HepG2 (cell line): ENCODE measurements around the gene PDSS2. TPM values are rescaled to one million over a fixed set of nuclear protein-coding genes. Genes with fewer than 3 reads are reported as not detected.

ENCODE experiments used
- BCL6 ChIP-seq: IDR thresholded peaks from 2 replicates; pipeline ENCODE4 v1.6.1; 2016; ENCODE audit warnings: missing genetic modification reagents, missing compliant biosample characterization
- ETV6 ChIP-seq: sonication (generic); formaldehyde crosslinking; conservative IDR thresholded peaks from 2 replicates; pipeline ENCODE4 v1.4.0; 2020; ENCODE audit warnings: missing genetic modification reagents
- FOSL1 ChIP-seq: sonication (generic); formaldehyde crosslinking; IDR thresholded peaks from 2 replicates; pipeline ENCODE4 v1.9.0; 2021; ENCODE audit warnings: missing genetic modification reagents, borderline replicate concordance
- FOXA1 ChIP-seq, 2 experiments: fragments of 450-650 bp in 1 of 2; sonication (generic) in 1 of 2; formaldehyde crosslinking in 1 of 2; IDR thresholded peaks; 2 replicates each; pipeline versions ENCODE4 v1.4.0 to v1.6.1; 2016 to 2020; ENCODE audit warnings: missing genetic modification reagents in 1 of 2
- GFI1 ChIP-seq: sonication (generic); formaldehyde crosslinking; IDR thresholded peaks from 2 replicates; pipeline ENCODE4 v1.5.0; 2020; ENCODE audit warnings: missing genetic modification reagents, mild to moderate bottlenecking, borderline replicate concordance
- HNF4A ChIP-seq: sonication (generic); formaldehyde crosslinking; IDR thresholded peaks from 2 replicates; pipeline ENCODE4 v1.4.0; 2020; ENCODE audit warnings: missing genetic modification reagents
- MIXL1 ChIP-seq: IDR thresholded peaks from 2 replicates; pipeline ENCODE4 v1.6.1; 2016
- NCOA2 ChIP-seq: sonication (generic); formaldehyde crosslinking; IDR thresholded peaks from 2 replicates; pipeline ENCODE4 v1.8.0; 2022; ENCODE audit warnings: inconsistent platforms
- PAXIP1 ChIP-seq: sonication (generic); formaldehyde crosslinking; conservative IDR thresholded peaks from 2 replicates; pipeline ENCODE4 v1.4.0; 2020; ENCODE audit warnings: mild to moderate bottlenecking, missing genetic modification reagents, moderate library complexity
- PHF21A ChIP-seq: sonication (generic); formaldehyde crosslinking; IDR thresholded peaks from 2 replicates; pipeline ENCODE4 v1.5.0; 2020; ENCODE audit warnings: mild to moderate bottlenecking, missing genetic modification reagents
- SKI ChIP-seq: fragments of 450-650 bp; IDR thresholded peaks from one replicate; pipeline ENCODE4 v1.6.1; 2018; ENCODE audit warnings: mild to moderate bottlenecking; ENCODE audit not compliant: partially characterized antibody
- SOX13 ChIP-seq, 3 experiments: fragments of 450-650 bp in 1 of 3; sonication (generic) in 1 of 3; formaldehyde crosslinking in 1 of 3; IDR thresholded peaks in 2 of 3; conservative IDR thresholded peaks in 1 of 3; 2 replicates each; pipeline versions ENCODE4 v1.5.0 to v1.6.1; 2016 to 2020; ENCODE audit warnings: antibody characterized with exemption in 1 of 3, mild to moderate bottlenecking in 1 of 3, missing compliant biosample characterization in 1 of 3, missing genetic modification reagents in 1 of 3, moderate library complexity in 1 of 3
- SOX6 ChIP-seq, 2 experiments: fragments of 450-650 bp in 1 of 2; sonication (generic) in 1 of 2; formaldehyde crosslinking in 1 of 2; IDR thresholded peaks; 2 replicates each; pipeline versions ENCODE4 v1.4.0 to v1.6.1; 2017 to 2020; ENCODE audit warnings: antibody characterized with exemption in 1 of 2, mild to moderate bottlenecking in 1 of 2, missing genetic modification reagents in 1 of 2
- SP4 ChIP-seq: sonication (generic); formaldehyde crosslinking; IDR thresholded peaks from 2 replicates; pipeline ENCODE4 v1.8.1; 2023; ENCODE audit warnings: mild to moderate bottlenecking, missing genetic modification reagents
- ZNF674 ChIP-seq: sonication (generic); formaldehyde crosslinking; IDR thresholded peaks from 2 replicates; pipeline ENCODE4 v1.5.0; 2020; ENCODE audit warnings: low read depth, mild to moderate bottlenecking, missing genetic modification reagents
- ZNF773 ChIP-seq: sonication (generic); formaldehyde crosslinking; IDR thresholded peaks from 2 replicates; pipeline ENCODE4 v1.4.0; 2020; ENCODE audit warnings: missing genetic modification reagents, borderline replicate concordance
- polyA plus RNA-seq, 8 experiments: library from polyadenylated mRNA; depleted of rRNA in 3 of 8; stranded (reverse) in 7 of 8; unstranded in 1 of 8; fragments of >200 nt; fragmentation: Illumina TruSeq in 4 of 8; extraction: Trizol in 4 of 8; gene quantifications; 2 replicates each; pipeline versions ENCODE4 v1.2.1 to v1.2.3, GENCODE V29; 2011 to 2016; ENCODE audit warnings: low read depth in 4 of 8, missing spikeins in 1 of 8, mixed read lengths in 1 of 8; ENCODE audit not compliant: insufficient read depth in 1 of 8
- total RNA-seq, 5 experiments: library from RNA; depleted of rRNA; stranded (reverse); fragments of >200 nt; fragmentation: Illumina TruSeq; extraction: Trizol; gene quantifications; 2 replicates each; pipeline ENCODE4 v1.2.3, GENCODE V29; 2016; ENCODE audit warnings: low read depth in 1 of 5
- TF ChIP-seq, protein P1 (sequence below): sonication (generic); formaldehyde crosslinking; IDR thresholded peaks from 2 replicates; pipeline ENCODE4 v1.4.0; 2020; ENCODE audit warnings: missing genetic modification reagents

The PDSS2 gene
- total and polyA plus RNA-seq, 2 of the 13 experiments (the other 11 are each of a cell fraction or from before 2014, with no cell fraction given): 16.2 to 17.0 TPM

GRCh38 chr6:107314531-107314939 lies 144.8 kb downstream of the PDSS2 start (continued):
- TF ChIP-seq SOX6 (IDR thresholded peaks at IDR 0.05) (no peak), SOX6 (CRISPR knock-in tag; IDR thresholded peaks at IDR 0.05) (peak; percentile 70), SKI (peak; percentile 10), SOX13 (IDR thresholded peaks at IDR 0.05) (no peak), SOX13 (CRISPR knock-in tag; conservative IDR thresholded peaks at IDR 0.05 in 1 of 2, IDR thresholded peaks at IDR 0.05 in 1 of 2) (peak in 1 of 2 experiments; percentile 91; a peak in 2 of 4 replicates), FOSL1 (CRISPR knock-in tag) (no peak), NCOA2 (CRISPR knock-in tag) (0 out of 2 replicates have a peak, but pooled peaks have one; percentile 39), GFI1 (CRISPR knock-in tag) (no peak), HNF4A (CRISPR knock-in tag) (0 out of 2 replicates have a peak, but pooled peaks have one; percentile 32), BCL6 (CRISPR knock-in tag) (0 out of 2 replicates have a peak, but pooled peaks have one; percentile 30), PHF21A (no peak), FOXA1 (IDR thresholded peaks at IDR 0.05) (no peak), FOXA1 (CRISPR knock-in tag; IDR thresholded peaks at IDR 0.05) (peak; percentile 49), PAXIP1 (CRISPR knock-in tag) (peak; percentile 40; the same call in 1 of the 2 replicates), ZNF674 (CRISPR knock-in tag) (no peak), SP4 (no peak), ZNF773 (CRISPR knock-in tag) (no peak), MIXL1 (CRISPR knock-in tag) (peak; percentile 58; the same call in 1 of the 2 replicates), ETV6 (CRISPR knock-in tag) (no peak)
- TF ChIP-seq, protein P1, sequence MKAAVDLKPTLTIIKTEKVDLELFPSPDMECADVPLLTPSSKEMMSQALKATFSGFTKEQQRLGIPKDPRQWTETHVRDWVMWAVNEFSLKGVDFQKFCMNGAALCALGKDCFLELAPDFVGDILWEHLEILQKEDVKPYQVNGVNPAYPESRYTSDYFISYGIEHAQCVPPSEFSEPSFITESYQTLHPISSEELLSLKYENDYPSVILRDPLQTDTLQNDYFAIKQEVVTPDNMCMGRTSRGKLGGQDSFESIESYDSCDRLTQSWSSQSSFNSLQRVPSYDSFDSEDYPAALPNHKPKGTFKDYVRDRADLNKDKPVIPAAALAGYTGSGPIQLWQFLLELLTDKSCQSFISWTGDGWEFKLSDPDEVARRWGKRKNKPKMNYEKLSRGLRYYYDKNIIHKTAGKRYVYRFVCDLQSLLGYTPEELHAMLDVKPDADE (CRISPR knock-in tag): no peak
- TF ChIP-seq, all 625 proteins: peak for 22
